ENCODE measurements around the gene MID1. TPM values are rescaled to one million over a fixed set of nuclear protein-coding genes. Genes with fewer than 3 reads are reported as not detected.

MID1 gene
- total and polyA plus RNA-seq, 9 of the 15 experiments (the other 6 are each of a cell fraction or from before 2014, with no cell fraction given): 0.07 to 0.54 (median 0.33) TPM

GRCh38 chrX:10660171-10660570 lies 39.8 kb upstream of the MID1 start (continued):
- no peak for TF ChIP-seq ZNF717 (CRISPR knock-in tag; IDR thresholded peaks at IDR 0.05)
- TF ChIP-seq NFIX (CRISPR knock-in tag; IDR thresholded peaks at IDR 0.05; ENCODE audit: low read depth): no peak
- no peak for TF ChIP-seq PTBP1 (IDR thresholded peaks at IDR 0.05; ENCODE audit: low read depth, low read length)
- TF ChIP-seq PCBP2 (IDR thresholded peaks at IDR 0.05; ENCODE audit: low read depth, low read length, poor library complexity, severe bottlenecking): no peak
- no peak for TF ChIP-seq CTCF (IDR thresholded peaks at IDR 0.05 in 2 of 3, conservative IDR thresholded peaks at IDR 0.05 in 1 of 3; ENCODE audit: insufficient read depth in 2 of 3, low read depth in 1 of 3, low read length in 3 of 3)
- no peak for TF ChIP-seq ARID2 (IDR thresholded peaks at IDR 0.05)

GRCh38 chrX:10656214-10656613 lies 35.8 kb upstream of the MID1 start:
- Histone ChIP-seq H3K9me3 (replicated peaks; ENCODE audit: control insufficient read depth, insufficient read depth, low read depth, low read length) (no peaks in the 10 kb centered on the region), H3K36me3 (ENCODE audit: control insufficient read depth, insufficient read depth, low read length) (no peaks in the 10 kb centered on the region), H3K4me1 (replicated peaks in 1 of 2; ENCODE audit: control insufficient read depth in 2 of 2, insufficient read depth in 2 of 2, low read length in 2 of 2) (no peaks in the 10 kb centered on the region), H4K20me1 (replicated peaks; ENCODE audit: control insufficient read depth, insufficient read depth, low read length) (no peaks in the 10 kb centered on the region), H3K9me1 (ENCODE audit: control insufficient read depth, insufficient read depth, low read length) (no peaks in the 10 kb centered on the region), H3K4me2 (ENCODE audit: insufficient read depth, low read length) (no peak overlapping the region), H3K9ac (ENCODE audit: insufficient read depth in 1 of 2, low read depth in 2 of 2, low read length in 2 of 2) (no peak overlapping the region), H3K27me3 (ENCODE audit: control insufficient read depth in 2 of 2, insufficient read depth in 2 of 2, low read length in 2 of 2) (no peaks in the 10 kb centered on the region; a peak in 1 of 5 replicates), H3K4me3 (no peak overlapping the region), H2AFZ (ENCODE audit: low read depth, low read length) (no peak overlapping the region), H3K79me2 (ENCODE audit: control insufficient read depth, insufficient read depth, low read length) (no peaks in the 10 kb centered on the region), H3K27ac (ENCODE audit: extremely low read depth, low read depth, low read length) (no peak overlapping the region)
- in situ Hi-C loops (cut with MboI): no loop called here
- ChIA-PET POLR2A (no interaction called here), CTCF (ENCODE audit: low intra/inter-chr PET ratio) (no interaction called here)
- no CpG with 5 or more reads among the region's 1 CpG for WGBS (ENCODE audit: insufficient coverage, low coverage, missing lambda C conversion rate)
- intact Hi-C loops (cut with micrococcal nuclease): no loop called here
- DNase-seq (ENCODE audit: extremely low read depth in 1 of 4, low spot score in 3 of 4): no peak
- no peak for FAIRE-seq
- BruUV-seq (replicated peaks): no TSS peak
- no peak for ATAC-seq
- TF ChIP-seq BDP1 (IDR thresholded peaks at IDR 0.05; ENCODE audit: insufficient read depth, insufficient read length) (no peak), FUS (optimal IDR thresholded peaks at IDR 0.05; ENCODE audit: low read depth, low read length) (no peak), PHF21A (IDR thresholded peaks at IDR 0.05; ENCODE audit: borderline replicate concordance, low read depth) (no peak)
